Type B pancreatic cell (in vitro differentiated cells): ENCODE measurements around the gene BCAP31. TPM values are rescaled to one million over a fixed set of nuclear protein-coding genes. Genes with fewer than 3 reads are reported as not detected.
A peak's percentile ranks its signal among the peaks of the same experiment; 100 is the strongest.
"Not testable (repeated sequence)": the region's sequence is repeated elsewhere in the genome, so short reads cannot be mapped to it uniquely, and the experiment has no call there.

Experiments used
- DNase-seq: peaks from one replicate; pipeline ENCODE4 v3.0.0; 2021; ENCODE audit warnings: mixed read lengths; ENCODE audit not compliant: unreplicated experiment; ENCODE audit errors: extremely low spot score
- H3K27ac Mint-ChIP-seq: 2 replicates; pipeline ENCODE4 v1.8.0; 2021; ENCODE audit warnings: mild to moderate bottlenecking, mixed read lengths
- H3K27me3 Mint-ChIP-seq: 2 replicates; pipeline ENCODE4 v1.8.0; 2021; ENCODE audit warnings: mixed read lengths
- H3K36me3 Mint-ChIP-seq: 2 replicates; pipeline ENCODE4 v1.8.0; 2021; ENCODE audit warnings: mixed read lengths
- H3K4me1 Mint-ChIP-seq: one replicate; pipeline ENCODE4 v1.8.0; 2021; ENCODE audit warnings: mixed read lengths; ENCODE audit not compliant: unreplicated experiment
- H3K4me3 Mint-ChIP-seq: 2 replicates; pipeline ENCODE4 v1.8.0; 2021; ENCODE audit warnings: mild to moderate bottlenecking, mixed read lengths
- H3K9me3 Mint-ChIP-seq: 2 replicates; pipeline ENCODE4 v1.8.0; 2021; ENCODE audit warnings: mixed read lengths
- CTCF ChIP-seq: fragments of 200-600 bp; sonication (generic); conservative IDR thresholded peaks from 2 replicates; pipeline ENCODE4 v1.5.0; 2021; ENCODE audit warnings: antibody characterized with exemption, mild to moderate bottlenecking
- total RNA-seq: library from RNA; stranded (reverse); gene quantifications from 2 replicates; pipeline ENCODE4 v1.2.1, GENCODE V29; 2021; ENCODE audit warnings: low replicate concordance

BCAP31 gene
- total RNA-seq, 1 donor from 2014 or later = 160 TPM

- Mint-ChIP-seq H3K9me3 (no peaks in the 10 kb centered on the region), H3K36me3 (no peaks in the 10 kb centered on the region), H3K27ac (no peak overlapping the region), H3K4me3 (no peak overlapping the region), H3K4me1 (no peaks in the 10 kb centered on the region), H3K27me3 (no peaks in the 10 kb centered on the region)
- no peak for DNase-seq
- no peak for TF ChIP-seq CTCF
Measured at GRCh38 chrX:153746359-153746758, 22.2 kb upstream of the BCAP31 start.

DNA sequence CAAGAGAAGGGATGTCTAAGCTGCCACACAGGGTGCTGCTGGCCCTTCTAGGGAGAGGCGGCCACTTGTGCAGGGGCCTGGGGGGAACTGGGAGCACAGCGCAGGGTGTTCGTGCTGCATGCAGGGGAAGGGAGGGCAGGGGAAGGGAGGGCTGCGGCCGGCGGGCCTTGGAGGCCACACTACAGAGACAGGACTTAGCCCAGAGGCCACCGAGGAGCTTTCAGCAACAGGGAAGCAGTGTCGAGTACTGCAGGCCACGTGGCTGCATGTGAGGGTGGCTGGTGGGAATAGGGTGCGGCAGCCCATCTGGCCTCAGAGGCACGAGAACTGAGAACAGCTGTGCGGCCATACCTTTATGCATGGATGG lies 20.9 kb upstream of the BCAP31 start:
- H3K9me3 Mint-ChIP-seq, H3K4me1 Mint-ChIP-seq, H3K4me3 Mint-ChIP-seq, H3K27me3 Mint-ChIP-seq, H3K36me3 Mint-ChIP-seq, H3K27ac Mint-ChIP-seq, DNase-seq: not testable (repeated sequence)

GRCh38 chrX:153744210-153745066 lies 20.3 kb upstream of the BCAP31 start:
- no peak for DNase-seq
- Mint-ChIP-seq H3K4me3 (no peak overlapping the region), H3K9me3 (no peaks in the 10 kb centered on the region), H3K27me3 (no peaks in the 10 kb centered on the region), H3K27ac (no peak overlapping the region), H3K4me1 (no peaks in the 10 kb centered on the region), H3K36me3 (no peaks in the 10 kb centered on the region)
- TF ChIP-seq CTCF = peak; percentile 58

DNA sequence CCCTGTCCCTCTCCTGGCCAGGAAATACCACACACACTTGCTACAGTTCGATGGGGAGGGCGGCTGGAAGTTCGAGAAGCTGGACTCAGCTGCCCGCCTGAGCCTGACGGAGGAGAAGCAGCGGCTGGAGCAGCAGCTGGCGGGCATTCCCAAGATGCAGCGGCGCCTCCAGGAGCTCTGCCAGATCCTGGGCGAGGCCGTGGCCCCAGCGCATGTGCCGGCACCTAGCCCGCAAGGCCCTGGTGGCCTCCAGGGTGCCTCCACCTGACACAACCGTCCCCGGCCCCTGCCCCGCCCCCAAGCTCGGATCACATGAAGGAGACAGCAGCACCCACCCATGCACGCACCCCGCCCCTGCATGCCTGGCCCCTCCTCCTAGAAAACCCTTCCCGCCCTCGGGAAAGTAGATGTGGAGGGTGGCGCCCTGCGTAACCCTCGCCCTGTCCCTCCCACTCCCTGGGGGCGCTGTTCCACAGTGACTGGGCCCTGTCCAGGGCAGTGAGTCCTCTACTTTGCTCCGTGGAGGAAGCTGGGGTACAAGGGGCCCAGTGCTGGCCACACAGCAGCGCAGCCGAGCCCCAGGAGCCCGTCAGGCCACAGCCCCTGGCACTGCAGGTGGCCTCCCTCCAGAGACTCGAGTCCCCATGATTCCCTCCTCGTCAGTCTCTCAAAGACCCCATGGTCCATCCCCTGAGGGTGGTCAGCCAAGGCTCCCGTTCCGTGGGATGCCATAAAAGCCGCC lies 19.5 kb upstream of the BCAP31 start:
- H3K27ac Mint-ChIP-seq, H3K4me1 Mint-ChIP-seq, H3K4me3 Mint-ChIP-seq, H3K9me3 Mint-ChIP-seq, DNase-seq, H3K36me3 Mint-ChIP-seq, H3K27me3 Mint-ChIP-seq: not testable (repeated sequence)

DNA sequence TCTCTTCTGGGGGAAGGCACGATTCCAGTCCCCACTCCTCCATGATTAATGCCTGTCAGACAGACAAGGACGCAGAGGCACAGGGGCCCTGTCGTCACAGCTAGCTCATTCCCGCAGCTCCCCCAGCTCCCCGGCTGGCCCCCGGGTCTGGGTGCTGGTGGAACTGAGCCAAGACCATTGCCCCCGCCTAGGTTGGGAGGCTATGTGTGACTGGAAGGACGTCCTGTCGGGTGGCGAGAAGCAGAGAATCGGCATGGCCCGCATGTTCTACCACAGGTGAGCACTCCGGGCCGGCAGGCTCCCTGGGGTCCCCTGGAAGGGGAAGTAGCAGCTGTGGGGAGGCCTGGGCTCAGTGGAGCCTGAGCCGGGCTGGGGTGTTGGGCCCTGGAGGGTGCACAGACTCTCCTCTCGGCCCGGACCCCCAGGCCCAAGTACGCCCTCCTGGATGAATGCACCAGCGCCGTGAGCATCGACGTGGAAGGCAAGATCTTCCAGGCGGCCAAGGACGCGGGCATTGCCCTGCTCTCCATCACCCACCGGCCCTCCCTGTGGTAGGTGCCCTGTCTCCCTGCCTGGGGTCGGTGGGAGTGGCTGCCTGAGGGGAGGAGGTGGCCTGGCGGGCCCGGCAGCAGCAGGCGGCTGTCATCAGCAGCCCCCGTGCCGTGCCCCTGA lies 18.7 kb upstream of the BCAP31 start:
- H3K36me3 Mint-ChIP-seq, H3K27me3 Mint-ChIP-seq, H3K4me3 Mint-ChIP-seq, H3K9me3 Mint-ChIP-seq, H3K27ac Mint-ChIP-seq, DNase-seq, H3K4me1 Mint-ChIP-seq: not testable (repeated sequence)

GRCh38 chrX:153742111-153742510 lies 17.9 kb upstream of the BCAP31 start:
- not testable (repeated sequence) for H3K4me1 Mint-ChIP-seq, H3K36me3 Mint-ChIP-seq, H3K27ac Mint-ChIP-seq, DNase-seq, H3K9me3 Mint-ChIP-seq, H3K4me3 Mint-ChIP-seq, H3K27me3 Mint-ChIP-seq

- no peak overlapping the region for H3K27ac Mint-ChIP-seq
- H3K4me3 Mint-ChIP-seq = no peak overlapping the region
- DNase-seq = no peak
- H3K27me3 Mint-ChIP-seq = no peaks in the 10 kb centered on the region
- TF ChIP-seq CTCF = no peak
- H3K36me3 Mint-ChIP-seq = no peaks in the 10 kb centered on the region
- H3K9me3 Mint-ChIP-seq = no peaks in the 10 kb centered on the region
- no peaks in the 10 kb centered on the region for H3K4me1 Mint-ChIP-seq
Measured at GRCh38 chrX:153741446-153741845, 17.3 kb upstream of the BCAP31 start.
